HepG2 (cell line): ENCODE measurements around the gene NAT14. TPM values are rescaled to one million over a fixed set of nuclear protein-coding genes. Genes with fewer than 3 reads are reported as not detected.

ENCODE experiments used
- ATF7 ChIP-seq, 2 experiments: fragments of 450-650 bp in 1 of 2; sonication (generic) in 1 of 2; formaldehyde crosslinking in 1 of 2; IDR thresholded peaks; 2 replicates each; pipeline versions ENCODE4 v1.4.0 to v1.6.1; 2016 to 2020; ENCODE audit warnings: antibody characterized with exemption in 1 of 2, mild to moderate bottlenecking in 1 of 2, missing genetic modification reagents in 1 of 2
- CREM ChIP-seq, 2 experiments: sonication (generic) in 1 of 2; formaldehyde crosslinking in 1 of 2; IDR thresholded peaks; 2 replicates each; pipeline versions ENCODE4 v1.4.0 to v1.6.1; 2016 to 2020; ENCODE audit warnings: antibody characterized with exemption in 1 of 2, mild to moderate bottlenecking in 1 of 2, missing genetic modification reagents in 1 of 2
- EP300 ChIP-seq, 3 experiments: sonication (generic) in 1 of 3; formaldehyde crosslinking in 1 of 3; IDR thresholded peaks; 2 replicates each; pipeline versions ENCODE4 v1.5.1 to v1.6.1; 2011 to 2020; ENCODE audit warnings: low read depth in 2 of 3, low read length in 2 of 3, borderline replicate concordance in 1 of 3, improper control_type of control experiment in 1 of 3, mild to moderate bottlenecking in 1 of 3, missing genetic modification reagents in 1 of 3, moderate library complexity in 1 of 3
- ETV6 ChIP-seq: sonication (generic); formaldehyde crosslinking; conservative IDR thresholded peaks from 2 replicates; pipeline ENCODE4 v1.4.0; 2020; ENCODE audit warnings: missing genetic modification reagents
- GFI1 ChIP-seq: sonication (generic); formaldehyde crosslinking; IDR thresholded peaks from 2 replicates; pipeline ENCODE4 v1.5.0; 2020; ENCODE audit warnings: missing genetic modification reagents, mild to moderate bottlenecking, borderline replicate concordance
- NBN ChIP-seq: fragments of 450-650 bp; conservative IDR thresholded peaks from 2 replicates; pipeline ENCODE4 v1.6.1; 2017
- REPIN1 ChIP-seq: sonication (generic); formaldehyde crosslinking; IDR thresholded peaks from 2 replicates; pipeline ENCODE4 v1.8.0; 2022; ENCODE audit warnings: missing genetic modification reagents, low read depth, mild to moderate bottlenecking, borderline replicate concordance
- SP4 ChIP-seq: sonication (generic); formaldehyde crosslinking; IDR thresholded peaks from 2 replicates; pipeline ENCODE4 v1.8.1; 2023; ENCODE audit warnings: mild to moderate bottlenecking, missing genetic modification reagents
- YY1 ChIP-seq: IDR thresholded peaks from 2 replicates; pipeline ENCODE4 v1.6.1; 2011; ENCODE audit warnings: low read length, low read depth, moderate library complexity, mild to moderate bottlenecking; ENCODE audit not compliant: insufficient read depth, insufficient replicate concordance
- ZNF256 ChIP-seq: sonication (generic); formaldehyde crosslinking; conservative IDR thresholded peaks from 2 replicates; pipeline ENCODE4 v1.4.0; 2020; ENCODE audit warnings: missing genetic modification reagents
- ZNF317 ChIP-seq: sonication (generic); formaldehyde crosslinking; IDR thresholded peaks from 2 replicates; pipeline ENCODE4 v1.5.0; 2020; ENCODE audit warnings: mild to moderate bottlenecking, missing genetic modification reagents
- ZNF605 ChIP-seq: sonication (generic); formaldehyde crosslinking; IDR thresholded peaks from 2 replicates; pipeline ENCODE4 v1.8.0; 2022; ENCODE audit warnings: mild to moderate bottlenecking, missing genetic modification reagents
- ZNF772 ChIP-seq: sonication (generic); formaldehyde crosslinking; IDR thresholded peaks from 2 replicates; pipeline ENCODE4 v1.5.0; 2020; ENCODE audit warnings: mild to moderate bottlenecking, missing genetic modification reagents
- ZNF790 ChIP-seq: sonication (generic); formaldehyde crosslinking; IDR thresholded peaks from 2 replicates; pipeline ENCODE4 v1.8.0; 2022; ENCODE audit warnings: missing genetic modification reagents, mild to moderate bottlenecking, borderline replicate concordance
- polyA plus RNA-seq, 8 experiments: library from polyadenylated mRNA; depleted of rRNA in 3 of 8; stranded (reverse) in 7 of 8; unstranded in 1 of 8; fragments of >200 nt; fragmentation: Illumina TruSeq in 4 of 8; extraction: Trizol in 4 of 8; gene quantifications; 2 replicates each; pipeline versions ENCODE4 v1.2.1 to v1.2.3, GENCODE V29; 2011 to 2016; ENCODE audit warnings: low read depth in 4 of 8, missing spikeins in 1 of 8, mixed read lengths in 1 of 8; ENCODE audit not compliant: insufficient read depth in 1 of 8
- total RNA-seq, 5 experiments: library from RNA; depleted of rRNA; stranded (reverse); fragments of >200 nt; fragmentation: Illumina TruSeq; extraction: Trizol; gene quantifications; 2 replicates each; pipeline ENCODE4 v1.2.3, GENCODE V29; 2016; ENCODE audit warnings: low read depth in 1 of 5
- TF ChIP-seq, protein P1 (sequence below): IDR thresholded peaks from 2 replicates; pipeline ENCODE4 v1.6.1; 2012; ENCODE audit warnings: low read length, improper control_type of control experiment
- TF ChIP-seq, protein P2 (sequence below): sonication (generic); formaldehyde crosslinking; IDR thresholded peaks from 2 replicates; pipeline ENCODE4 v1.5.0; 2020; ENCODE audit warnings: mild to moderate bottlenecking, missing genetic modification reagents, borderline replicate concordance
- TF ChIP-seq, protein P3 (sequence below): IDR thresholded peaks from 2 replicates; pipeline ENCODE4 v1.6.1; 2016; ENCODE audit warnings: missing biosample characterization, missing genetic modification reagents, low read depth
- TF ChIP-seq, protein P4 (sequence below): sonication (generic); formaldehyde crosslinking; IDR thresholded peaks from 2 replicates; pipeline ENCODE4 v1.8.1; 2023; ENCODE audit warnings: mild to moderate bottlenecking, missing genetic modification reagents, borderline replicate concordance

NAT14 gene
- total and polyA plus RNA-seq, 2 of the 13 experiments (the other 11 are each of a cell fraction or from before 2014, with no cell fraction given), result 20.7 to 22.3 TPM

DNA sequence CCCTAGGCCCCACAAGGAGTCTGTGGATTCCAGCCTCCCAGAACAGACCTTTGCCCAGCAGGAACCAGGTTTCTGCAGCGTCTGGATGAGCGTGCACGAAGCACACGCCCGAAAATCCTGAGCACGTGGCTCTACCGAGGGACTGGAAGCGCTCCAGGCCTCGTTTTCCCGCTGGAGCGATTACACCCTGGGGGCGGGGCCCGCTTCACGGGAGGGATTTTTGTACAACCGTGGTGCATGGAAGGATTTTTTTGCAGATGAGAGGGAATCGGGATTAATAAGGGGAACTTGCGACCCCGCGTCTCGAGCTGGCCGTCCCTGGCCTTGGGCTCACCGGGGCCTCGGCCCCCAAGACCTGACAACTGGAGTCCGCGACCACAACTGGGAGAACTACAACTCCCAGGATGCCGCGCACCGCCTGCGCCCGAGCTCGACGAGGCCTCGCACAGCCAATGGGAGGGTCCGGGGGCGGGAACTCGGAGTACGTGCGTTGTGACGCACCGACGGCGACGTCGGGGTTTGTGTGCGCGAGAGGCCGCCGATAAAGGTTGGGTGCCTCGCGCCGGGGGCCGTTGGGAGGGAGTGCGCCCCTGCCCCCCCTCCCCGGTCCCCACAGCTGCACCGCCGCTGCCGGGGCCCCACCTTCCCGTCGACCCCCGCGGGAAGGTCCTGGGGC, 8.8 kb upstream of the NAT14 start, which contains the start of gene ZNF628 (continued):
- TF ChIP-seq, protein P1, sequence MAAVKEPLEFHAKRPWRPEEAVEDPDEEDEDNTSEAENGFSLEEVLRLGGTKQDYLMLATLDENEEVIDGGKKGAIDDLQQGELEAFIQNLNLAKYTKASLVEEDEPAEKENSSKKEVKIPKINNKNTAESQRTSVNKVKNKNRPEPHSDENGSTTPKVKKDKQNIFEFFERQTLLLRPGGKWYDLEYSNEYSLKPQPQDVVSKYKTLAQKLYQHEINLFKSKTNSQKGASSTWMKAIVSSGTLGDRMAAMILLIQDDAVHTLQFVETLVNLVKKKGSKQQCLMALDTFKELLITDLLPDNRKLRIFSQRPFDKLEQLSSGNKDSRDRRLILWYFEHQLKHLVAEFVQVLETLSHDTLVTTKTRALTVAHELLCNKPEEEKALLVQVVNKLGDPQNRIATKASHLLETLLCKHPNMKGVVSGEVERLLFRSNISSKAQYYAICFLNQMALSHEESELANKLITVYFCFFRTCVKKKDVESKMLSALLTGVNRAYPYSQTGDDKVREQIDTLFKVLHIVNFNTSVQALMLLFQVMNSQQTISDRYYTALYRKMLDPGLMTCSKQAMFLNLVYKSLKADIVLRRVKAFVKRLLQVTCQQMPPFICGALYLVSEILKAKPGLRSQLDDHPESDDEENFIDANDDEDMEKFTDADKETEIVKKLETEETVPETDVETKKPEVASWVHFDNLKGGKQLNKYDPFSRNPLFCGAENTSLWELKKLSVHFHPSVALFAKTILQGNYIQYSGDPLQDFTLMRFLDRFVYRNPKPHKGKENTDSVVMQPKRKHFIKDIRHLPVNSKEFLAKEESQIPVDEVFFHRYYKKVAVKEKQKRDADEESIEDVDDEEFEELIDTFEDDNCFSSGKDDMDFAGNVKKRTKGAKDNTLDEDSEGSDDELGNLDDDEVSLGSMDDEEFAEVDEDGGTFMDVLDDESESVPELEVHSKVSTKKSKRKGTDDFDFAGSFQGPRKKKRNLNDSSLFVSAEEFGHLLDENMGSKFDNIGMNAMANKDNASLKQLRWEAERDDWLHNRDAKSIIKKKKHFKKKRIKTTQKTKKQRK, result no peak
- peak; percentile 96 for TF ChIP-seq CREM (IDR thresholded peaks at IDR 0.05)
- peak; percentile 74 for TF ChIP-seq CREM (CRISPR knock-in tag; IDR thresholded peaks at IDR 0.05)
- TF ChIP-seq ZNF256, result peak; percentile 91
- TF ChIP-seq, protein P2, sequence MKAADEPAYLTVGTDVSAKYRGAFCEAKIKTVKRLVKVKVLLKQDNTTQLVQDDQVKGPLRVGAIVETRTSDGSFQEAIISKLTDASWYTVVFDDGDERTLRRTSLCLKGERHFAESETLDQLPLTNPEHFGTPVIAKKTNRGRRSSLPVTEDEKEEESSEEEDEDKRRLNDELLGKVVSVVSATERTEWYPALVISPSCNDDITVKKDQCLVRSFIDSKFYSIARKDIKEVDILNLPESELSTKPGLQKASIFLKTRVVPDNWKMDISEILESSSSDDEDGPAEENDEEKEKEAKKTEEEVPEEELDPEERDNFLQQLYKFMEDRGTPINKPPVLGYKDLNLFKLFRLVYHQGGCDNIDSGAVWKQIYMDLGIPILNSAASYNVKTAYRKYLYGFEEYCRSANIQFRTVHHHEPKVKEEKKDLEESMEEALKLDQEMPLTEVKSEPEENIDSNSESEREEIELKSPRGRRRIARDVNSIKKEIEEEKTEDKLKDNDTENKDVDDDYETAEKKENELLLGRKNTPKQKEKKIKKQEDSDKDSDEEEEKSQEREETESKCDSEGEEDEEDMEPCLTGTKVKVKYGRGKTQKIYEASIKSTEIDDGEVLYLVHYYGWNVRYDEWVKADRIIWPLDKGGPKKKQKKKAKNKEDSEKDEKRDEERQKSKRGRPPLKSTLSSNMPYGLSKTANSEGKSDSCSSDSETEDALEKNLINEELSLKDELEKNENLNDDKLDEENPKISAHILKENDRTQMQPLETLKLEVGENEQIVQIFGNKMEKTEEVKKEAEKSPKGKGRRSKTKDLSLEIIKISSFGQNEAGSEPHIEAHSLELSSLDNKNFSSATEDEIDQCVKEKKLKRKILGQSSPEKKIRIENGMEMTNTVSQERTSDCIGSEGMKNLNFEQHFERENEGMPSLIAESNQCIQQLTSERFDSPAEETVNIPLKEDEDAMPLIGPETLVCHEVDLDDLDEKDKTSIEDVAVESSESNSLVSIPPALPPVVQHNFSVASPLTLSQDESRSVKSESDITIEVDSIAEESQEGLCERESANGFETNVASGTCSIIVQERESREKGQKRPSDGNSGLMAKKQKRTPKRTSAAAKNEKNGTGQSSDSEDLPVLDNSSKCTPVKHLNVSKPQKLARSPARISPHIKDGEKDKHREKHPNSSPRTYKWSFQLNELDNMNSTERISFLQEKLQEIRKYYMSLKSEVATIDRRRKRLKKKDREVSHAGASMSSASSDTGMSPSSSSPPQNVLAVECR, result peak; percentile 75; the same call in 1 of the 2 replicates
- 0 out of 2 replicates have a peak, but pooled peaks have one; percentile 22 for TF ChIP-seq REPIN1 (CRISPR knock-in tag)
- TF ChIP-seq ETV6 (CRISPR knock-in tag), result no peak
- no peak for TF ChIP-seq EP300 (IDR thresholded peaks at IDR 0.05; ENCODE audit: low read depth in 2 of 2, low read length in 2 of 2)
- no peak; the same call in 1 of the 2 replicates for TF ChIP-seq EP300 (CRISPR knock-in tag; IDR thresholded peaks at IDR 0.05; ENCODE audit: borderline replicate concordance)
- TF ChIP-seq NBN, result no peak
- peak; percentile 53; the same call in 1 of the 2 replicates for TF ChIP-seq GFI1 (CRISPR knock-in tag)
- TF ChIP-seq ZNF772 (CRISPR knock-in tag), result peak; percentile 80
- TF ChIP-seq, protein P3, sequence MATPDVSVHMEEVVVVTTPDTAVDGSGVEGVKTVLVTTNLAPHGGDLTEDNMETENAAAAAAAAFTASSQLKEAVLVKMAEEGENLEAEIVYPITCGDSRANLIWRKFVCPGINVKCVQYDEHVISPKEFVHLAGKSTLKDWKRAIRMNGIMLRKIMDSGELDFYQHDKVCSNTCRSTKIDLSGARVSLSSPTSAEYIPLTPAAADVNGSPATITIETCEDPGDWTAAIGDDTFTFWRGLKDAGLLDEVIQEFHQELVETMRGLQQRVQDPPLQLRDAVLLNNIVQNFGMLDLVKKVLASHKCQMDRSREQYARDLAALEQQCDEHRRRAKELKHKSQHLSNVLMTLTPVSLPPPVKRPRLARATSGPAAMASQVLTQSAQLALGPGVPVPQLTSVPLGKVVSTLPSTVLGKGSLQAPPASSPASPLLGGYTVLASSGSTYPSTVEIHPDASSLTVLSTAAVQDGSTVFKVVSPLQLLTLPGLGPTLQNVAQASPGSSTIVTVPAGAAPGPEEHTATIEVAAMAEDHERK (CRISPR knock-in tag), result peak; percentile 99
- TF ChIP-seq ZNF317 (CRISPR knock-in tag), result peak; percentile 70; the same call in 1 of the 2 replicates
- TF ChIP-seq, protein P4, sequence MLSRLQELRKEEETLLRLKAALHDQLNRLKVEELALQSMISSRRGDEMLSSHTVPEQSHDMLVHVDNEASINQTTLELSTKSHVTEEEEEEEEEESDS, result no peak
- TF ChIP-seq ZNF790, result no peak
- no peak for TF ChIP-seq ATF7 (IDR thresholded peaks at IDR 0.05)
- TF ChIP-seq ATF7 (CRISPR knock-in tag; IDR thresholded peaks at IDR 0.05), result 0 out of 2 replicates have a peak, but pooled peaks have one; percentile 70
- TF ChIP-seq YY1, result peak; percentile 44
- TF ChIP-seq ZNF605 (CRISPR knock-in tag), result peak; percentile 98
- peak; percentile 99 for TF ChIP-seq SP4 (CRISPR knock-in tag)
